ENCODE results near the gene MAN1A2.
"Not testable (repeated sequence)": the region's sequence is repeated elsewhere in the genome, so short reads cannot be mapped to it uniquely, and the experiment has no call there.

Gene MAN1A2

GRCh38 chr1:117466761-117467160 is 99.5 kb downstream of the MAN1A2 start:
- no peak overlapping the region for H3K4me3 ChIP-seq (ENCODE audit: low read length)
- peaks cover 3% of the 10 kb centered on the region for H3K36me3 ChIP-seq (ENCODE audit: insufficient read depth, low read length)
- H3K9me3 ChIP-seq (replicated peaks; ENCODE audit: low read length): no peaks in the 10 kb centered on the region
- no peak overlapping the region for H3K9ac ChIP-seq (ENCODE audit: low read depth, low read length)
- no peak overlapping the region for H3K4me2 ChIP-seq (ENCODE audit: low read length)
- peaks cover 11% of the 10 kb centered on the region for H3K4me1 ChIP-seq (ENCODE audit: control insufficient read depth, insufficient read depth, low read length)
- no peaks in the 10 kb centered on the region for H3K27me3 ChIP-seq (ENCODE audit: control insufficient read depth, insufficient read depth, low read length)

GRCh38 chr1:117467336-117467735 is 100.1 kb downstream of the MAN1A2 start:
- H3K36me3 ChIP-seq (ENCODE audit: insufficient read depth, low read length): peaks cover 3% of the 10 kb centered on the region

GRCh38 chr1:117473063-117473462 is 105.8 kb downstream of the MAN1A2 start:
- no peaks in the 10 kb centered on the region for H3K27me3 ChIP-seq (ENCODE audit: control insufficient read depth, insufficient read depth, low read length)
- no peak overlapping the region for H3K4me2 ChIP-seq (ENCODE audit: low read length)
- peaks cover 3% of the 10 kb centered on the region for H3K36me3 ChIP-seq (ENCODE audit: insufficient read depth, low read length)
- H3K9ac ChIP-seq (ENCODE audit: low read depth, low read length): no peak overlapping the region
- H3K4me3 ChIP-seq (ENCODE audit: low read length): no peak overlapping the region
- H3K4me1 ChIP-seq (ENCODE audit: control insufficient read depth, insufficient read depth, low read length): no peaks in the 10 kb centered on the region
- H3K9me3 ChIP-seq (replicated peaks; ENCODE audit: low read length): no peaks in the 10 kb centered on the region

More at GRCh38 chr1:117467336-117467735, 100.1 kb downstream of the MAN1A2 start:
- Histone ChIP-seq H3K4me3 (ENCODE audit: low read length) (no peak overlapping the region), H3K4me2 (ENCODE audit: low read length) (no peak overlapping the region), H3K27me3 (ENCODE audit: control insufficient read depth, insufficient read depth, low read length) (no peaks in the 10 kb centered on the region), H3K9me3 (replicated peaks; ENCODE audit: low read length) (no peaks in the 10 kb centered on the region), H3K4me1 (ENCODE audit: control insufficient read depth, insufficient read depth, low read length) (peaks cover 11% of the 10 kb centered on the region), H3K9ac (ENCODE audit: low read depth, low read length) (no peak overlapping the region)

GRCh38 chr1:117475495-117475894 is 108.2 kb downstream of the MAN1A2 start:
- not testable (repeated sequence) for H3K36me3 ChIP-seq (ENCODE audit: insufficient read depth, low read length); H3K27me3 ChIP-seq (ENCODE audit: control insufficient read depth, insufficient read depth, low read length); H3K4me2 ChIP-seq (ENCODE audit: low read length); H3K9ac ChIP-seq (ENCODE audit: low read depth, low read length); H3K9me3 ChIP-seq (replicated peaks; ENCODE audit: low read length); H3K4me3 ChIP-seq (ENCODE audit: low read length); H3K4me1 ChIP-seq (ENCODE audit: control insufficient read depth, insufficient read depth, low read length)

- Histone ChIP-seq H3K9ac (ENCODE audit: low read depth, low read length) (no peak overlapping the region), H3K27me3 (ENCODE audit: control insufficient read depth, insufficient read depth, low read length) (no peaks in the 10 kb centered on the region), H3K4me3 (ENCODE audit: low read length) (no peak overlapping the region), H3K4me2 (ENCODE audit: low read length) (no peak overlapping the region), H3K9me3 (replicated peaks; ENCODE audit: low read length) (no peaks in the 10 kb centered on the region), H3K36me3 (ENCODE audit: insufficient read depth, low read length) (no peaks in the 10 kb centered on the region), H3K4me1 (ENCODE audit: control insufficient read depth, insufficient read depth, low read length) (no peaks in the 10 kb centered on the region)
Observed at GRCh38 chr1:117479086-117479485, 111.8 kb downstream of the MAN1A2 start.

GRCh38 chr1:117481410-117481809 is 114.2 kb downstream of the MAN1A2 start:
- no peaks in the 10 kb centered on the region for H3K36me3 ChIP-seq (ENCODE audit: insufficient read depth, low read length)
- no peak overlapping the region for H3K4me2 ChIP-seq (ENCODE audit: low read length)
- no peaks in the 10 kb centered on the region for H3K9me3 ChIP-seq (replicated peaks; ENCODE audit: low read length)

GRCh38 chr1:117493906-117494305 is 126.7 kb downstream of the MAN1A2 start:
- no peak overlapping the region for H3K4me3 ChIP-seq (ENCODE audit: low read length)
- no peaks in the 10 kb centered on the region for H3K27me3 ChIP-seq (ENCODE audit: control insufficient read depth, insufficient read depth, low read length)
- H3K4me1 ChIP-seq (ENCODE audit: control insufficient read depth, insufficient read depth, low read length): peaks cover 2% of the 10 kb centered on the region
- no peaks in the 10 kb centered on the region for H3K9me3 ChIP-seq (replicated peaks; ENCODE audit: low read length)
- H3K36me3 ChIP-seq (ENCODE audit: insufficient read depth, low read length): no peaks in the 10 kb centered on the region
- H3K4me2 ChIP-seq (ENCODE audit: low read length): no peak overlapping the region
- H3K9ac ChIP-seq (ENCODE audit: low read depth, low read length): no peak overlapping the region

More at GRCh38 chr1:117481410-117481809, 114.2 kb downstream of the MAN1A2 start:
- Histone ChIP-seq H3K4me1 (ENCODE audit: control insufficient read depth, insufficient read depth, low read length) (no peaks in the 10 kb centered on the region), H3K4me3 (ENCODE audit: low read length) (no peak overlapping the region), H3K27me3 (ENCODE audit: control insufficient read depth, insufficient read depth, low read length) (no peaks in the 10 kb centered on the region), H3K9ac (ENCODE audit: low read depth, low read length) (no peak overlapping the region)

- no peaks in the 10 kb centered on the region for H3K27me3 ChIP-seq (ENCODE audit: control insufficient read depth, insufficient read depth, low read length)
Observed at GRCh38 chr1:117495068-117495467, 127.8 kb downstream of the MAN1A2 start.

GRCh38 chr1:117499071-117499470 is 131.8 kb downstream of the MAN1A2 start:
- Histone ChIP-seq H3K4me3 (ENCODE audit: low read length) (no peak overlapping the region), H3K4me1 (ENCODE audit: control insufficient read depth, insufficient read depth, low read length) (peaks cover 10% of the 10 kb centered on the region), H3K4me2 (ENCODE audit: low read length) (no peak overlapping the region), H3K27me3 (ENCODE audit: control insufficient read depth, insufficient read depth, low read length) (no peaks in the 10 kb centered on the region), H3K9ac (ENCODE audit: low read depth, low read length) (no peak overlapping the region), H3K36me3 (ENCODE audit: insufficient read depth, low read length) (peaks cover 10% of the 10 kb centered on the region), H3K9me3 (replicated peaks; ENCODE audit: low read length) (no peaks in the 10 kb centered on the region)

More at GRCh38 chr1:117495068-117495467, 127.8 kb downstream of the MAN1A2 start:
- H3K36me3 ChIP-seq (ENCODE audit: insufficient read depth, low read length): peaks cover 4% of the 10 kb centered on the region
- H3K4me1 ChIP-seq (ENCODE audit: control insufficient read depth, insufficient read depth, low read length): peaks cover 6% of the 10 kb centered on the region
- H3K9ac ChIP-seq (ENCODE audit: low read depth, low read length): no peak overlapping the region
- no peak overlapping the region for H3K4me2 ChIP-seq (ENCODE audit: low read length)
- H3K4me3 ChIP-seq (ENCODE audit: low read length): no peak overlapping the region
- no peaks in the 10 kb centered on the region for H3K9me3 ChIP-seq (replicated peaks; ENCODE audit: low read length)

GRCh38 chr1:117500584-117500983 is 133.3 kb downstream of the MAN1A2 start:
- H3K27me3 ChIP-seq (ENCODE audit: control insufficient read depth, insufficient read depth, low read length): no peaks in the 10 kb centered on the region
- H3K36me3 ChIP-seq (ENCODE audit: insufficient read depth, low read length): peaks cover 10% of the 10 kb centered on the region
- H3K4me2 ChIP-seq (ENCODE audit: low read length): no peak overlapping the region
- no peaks in the 10 kb centered on the region for H3K9me3 ChIP-seq (replicated peaks; ENCODE audit: low read length)
- no peak overlapping the region for H3K4me3 ChIP-seq (ENCODE audit: low read length)
- H3K9ac ChIP-seq (ENCODE audit: low read depth, low read length): no peak overlapping the region
- H3K4me1 ChIP-seq (ENCODE audit: control insufficient read depth, insufficient read depth, low read length): peaks cover 10% of the 10 kb centered on the region

GRCh38 chr1:117501281-117501680 is 134.0 kb downstream of the MAN1A2 start:
- Histone ChIP-seq H3K4me2 (ENCODE audit: low read length) (no peak overlapping the region), H3K9me3 (replicated peaks; ENCODE audit: low read length) (no peaks in the 10 kb centered on the region), H3K4me3 (ENCODE audit: low read length) (no peak overlapping the region), H3K36me3 (ENCODE audit: insufficient read depth, low read length) (peaks cover 10% of the 10 kb centered on the region), H3K9ac (ENCODE audit: low read depth, low read length) (no peak overlapping the region), H3K4me1 (ENCODE audit: control insufficient read depth, insufficient read depth, low read length) (peaks cover 10% of the 10 kb centered on the region), H3K27me3 (ENCODE audit: control insufficient read depth, insufficient read depth, low read length) (no peaks in the 10 kb centered on the region)

- peaks cover under 1% of the 10 kb centered on the region for H3K36me3 ChIP-seq (ENCODE audit: insufficient read depth, low read length)
- no peak overlapping the region for H3K4me3 ChIP-seq (ENCODE audit: low read length)
- H3K4me1 ChIP-seq (ENCODE audit: control insufficient read depth, insufficient read depth, low read length): no peaks in the 10 kb centered on the region
- no peak overlapping the region for H3K4me2 ChIP-seq (ENCODE audit: low read length)
- H3K27me3 ChIP-seq (ENCODE audit: control insufficient read depth, insufficient read depth, low read length): no peaks in the 10 kb centered on the region
- H3K9ac ChIP-seq (ENCODE audit: low read depth, low read length): no peak overlapping the region
- H3K9me3 ChIP-seq (replicated peaks; ENCODE audit: low read length): no peaks in the 10 kb centered on the region
Observed at GRCh38 chr1:117511273-117511672, 144.0 kb downstream of the MAN1A2 start.
